Fibroblast of lung (primary cell): ENCODE data around the gene POPDC3. TPM values are rescaled to one million over a fixed set of nuclear protein-coding genes. Genes with fewer than 3 reads are reported as not detected.
A peak's percentile ranks its signal among the peaks of the same experiment; 100 is the strongest.

Experiments used
- DNase-seq, 2 donors: peaks; one replicate each; pipeline versions ENCODE4 v3.0.0 to v3.0.0-alpha.2; 2010; ENCODE audit warnings: low read depth in 2 of 2
- H2AFZ ChIP-seq: 2 replicates; pipeline ENCODE4 v1.5.1; 2012; ENCODE audit warnings: low read length, control low read depth, inconsistent platforms
- H3K27ac ChIP-seq: 2 replicates; pipeline ENCODE4 v1.5.1; 2011; ENCODE audit warnings: low read length, control low read depth; ENCODE audit not compliant: insufficient read depth
- H3K27me3 ChIP-seq: 2 replicates; pipeline ENCODE4 v1.5.1; 2011; ENCODE audit warnings: mild to moderate bottlenecking, low read length; ENCODE audit not compliant: control insufficient read depth, insufficient read depth
- H3K36me3 ChIP-seq: 2 replicates; pipeline ENCODE4 v1.5.1; 2011; ENCODE audit warnings: low read length; ENCODE audit not compliant: control insufficient read depth, insufficient read depth
- H3K4me1 ChIP-seq: 2 replicates; pipeline ENCODE4 v1.5.1; 2011; ENCODE audit warnings: low read length; ENCODE audit not compliant: control insufficient read depth, insufficient read depth; ENCODE audit errors: extremely low read depth
- H3K4me2 ChIP-seq: 2 replicates; pipeline ENCODE4 v1.5.1; 2011; ENCODE audit warnings: low read length, control low read depth; ENCODE audit not compliant: insufficient read depth; ENCODE audit errors: extremely low read depth
- H3K4me3 ChIP-seq, 4 experiments: fragments of 200-600 bp in 1 of 4; sonication (generic) in 1 of 4; replicated peaks in 1 of 4; 2 replicates each; pipeline ENCODE4 v1.5.1; 2011 to 2016; ENCODE audit warnings: low read length in 4 of 4, low read depth in 3 of 4, mild to moderate bottlenecking in 3 of 4, control low read depth in 2 of 4, inconsistent platforms in 1 of 4, mixed read lengths in 1 of 4; ENCODE audit not compliant: insufficient read depth in 1 of 4; ENCODE audit errors: control extremely low read depth in 1 of 4
- H3K79me2 ChIP-seq: 2 replicates; pipeline ENCODE4 v1.5.1; 2012; ENCODE audit warnings: mild to moderate bottlenecking, low read length, inconsistent platforms; ENCODE audit not compliant: control insufficient read depth, insufficient read depth
- H3K9ac ChIP-seq: 2 replicates; pipeline ENCODE4 v1.5.1; 2011; ENCODE audit warnings: mild to moderate bottlenecking, low read length, control low read depth; ENCODE audit not compliant: insufficient read depth
- H3K9me3 ChIP-seq: 2 replicates; pipeline ENCODE4 v1.5.1; 2012; ENCODE audit warnings: low read depth, low read length; ENCODE audit not compliant: control insufficient read depth, insufficient read depth
- H4K20me1 ChIP-seq: 2 replicates; pipeline ENCODE4 v1.5.1; 2011; ENCODE audit warnings: low read length; ENCODE audit not compliant: control insufficient read depth, insufficient read depth; ENCODE audit errors: extremely low read depth
- EZH2 ChIP-seq: IDR thresholded peaks from 2 replicates; pipeline ENCODE4 v1.5.1; 2012; ENCODE audit warnings: low read length, control low read depth, mild to moderate bottlenecking; ENCODE audit errors: missing control alignments
- polyA plus RNA-seq, 2 donors: library from polyadenylated mRNA; depleted of rRNA in 1 of 2; stranded (reverse) in 1 of 2; unstranded in 1 of 2; fragments of >200 nt; gene quantifications; 2 replicates each; pipeline ENCODE4 v1.2.1, GENCODE V29; 2011 to 2012; ENCODE audit warnings: missing spikeins in 1 of 2
- total RNA-seq: library from RNA; depleted of rRNA; stranded (reverse); fragments of >200 nt; gene quantifications from 2 replicates; pipeline ENCODE4 v1.2.1, GENCODE V29; 2014
- TF ChIP-seq, protein P1 (sequence below), 2 donors: IDR thresholded peaks in 1 of 2; conservative IDR thresholded peaks in 1 of 2; 1 replicate in 1 of 2; 2 replicates in 1 of 2; pipeline ENCODE4 v1.5.1; 2011 to 2012; ENCODE audit warnings: low read length in 2 of 2, control low read depth in 1 of 2, inconsistent platforms in 1 of 2, low read depth in 1 of 2, mild to moderate bottlenecking in 1 of 2

POPDC3 gene
- total and polyA plus RNA-seq, 2 donors (not counting 1 experiment from before 2014, with no cell fraction given), result 14.2 to 18.1 TPM

DNA sequence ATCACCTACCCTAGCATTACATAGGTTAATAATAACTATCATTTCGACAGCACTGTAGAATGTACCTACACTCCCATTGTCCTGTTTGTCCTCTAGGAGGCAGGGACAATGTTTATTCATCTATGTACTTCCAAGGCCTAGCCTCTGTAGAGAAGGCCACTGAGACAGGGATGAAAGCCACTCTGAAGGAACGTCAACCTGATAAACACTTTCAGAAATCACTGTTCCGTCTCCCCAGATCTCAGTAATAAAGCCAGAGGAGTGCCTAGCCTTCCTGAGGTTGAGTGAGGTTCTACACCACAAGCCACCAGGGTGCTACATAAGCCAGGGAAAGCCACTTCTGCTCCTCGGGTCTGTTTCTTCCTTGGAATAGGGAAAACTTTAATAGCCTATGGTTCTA is 44.8 kb downstream of the POPDC3 start:
- Histone ChIP-seq H3K36me3 (no peaks in the 10 kb centered on the region), H3K27me3 (no peaks in the 10 kb centered on the region), H3K4me3 (no peak overlapping the region), H4K20me1 (no peaks in the 10 kb centered on the region), H3K9ac (no peak overlapping the region), H2AFZ (no peak overlapping the region), H3K4me1 (no peaks in the 10 kb centered on the region), H3K4me2 (peak overlapping the region; percentile 1), H3K9me3 (no peaks in the 10 kb centered on the region), H3K79me2 (no peaks in the 10 kb centered on the region), H3K27ac (no peak overlapping the region)
- DNase-seq, result peak; percentile 20 to 34
- TF ChIP-seq, protein P1, sequence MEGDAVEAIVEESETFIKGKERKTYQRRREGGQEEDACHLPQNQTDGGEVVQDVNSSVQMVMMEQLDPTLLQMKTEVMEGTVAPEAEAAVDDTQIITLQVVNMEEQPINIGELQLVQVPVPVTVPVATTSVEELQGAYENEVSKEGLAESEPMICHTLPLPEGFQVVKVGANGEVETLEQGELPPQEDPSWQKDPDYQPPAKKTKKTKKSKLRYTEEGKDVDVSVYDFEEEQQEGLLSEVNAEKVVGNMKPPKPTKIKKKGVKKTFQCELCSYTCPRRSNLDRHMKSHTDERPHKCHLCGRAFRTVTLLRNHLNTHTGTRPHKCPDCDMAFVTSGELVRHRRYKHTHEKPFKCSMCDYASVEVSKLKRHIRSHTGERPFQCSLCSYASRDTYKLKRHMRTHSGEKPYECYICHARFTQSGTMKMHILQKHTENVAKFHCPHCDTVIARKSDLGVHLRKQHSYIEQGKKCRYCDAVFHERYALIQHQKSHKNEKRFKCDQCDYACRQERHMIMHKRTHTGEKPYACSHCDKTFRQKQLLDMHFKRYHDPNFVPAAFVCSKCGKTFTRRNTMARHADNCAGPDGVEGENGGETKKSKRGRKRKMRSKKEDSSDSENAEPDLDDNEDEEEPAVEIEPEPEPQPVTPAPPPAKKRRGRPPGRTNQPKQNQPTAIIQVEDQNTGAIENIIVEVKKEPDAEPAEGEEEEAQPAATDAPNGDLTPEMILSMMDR (conservative IDR thresholded peaks at IDR 0.05 in 1 of 2, IDR thresholded peaks at IDR 0.05 in 1 of 2; ENCODE audit: low read depth in 1 of 2, low read length in 2 of 2), result peak; percentile 14 to 28
- TF ChIP-seq EZH2, result no peak

GRCh38 chr6:105122717-105123116 is 57.1 kb downstream of the POPDC3 start:
- no peaks in the 10 kb centered on the region for H4K20me1 ChIP-seq
- peaks cover 2% of the 10 kb centered on the region for H3K36me3 ChIP-seq
- no peak overlapping the region for H3K9ac ChIP-seq
- no peak overlapping the region for H2AFZ ChIP-seq
- H3K9me3 ChIP-seq, result no peaks in the 10 kb centered on the region
- H3K4me2 ChIP-seq, result no peak overlapping the region
- H3K79me2 ChIP-seq, result no peaks in the 10 kb centered on the region
- H3K4me3 ChIP-seq, result no peak overlapping the region
- no peaks in the 10 kb centered on the region for H3K27me3 ChIP-seq
- TF ChIP-seq EZH2, result no peak
- TF ChIP-seq, protein P1 (conservative IDR thresholded peaks at IDR 0.05 in 1 of 2, IDR thresholded peaks at IDR 0.05 in 1 of 2; ENCODE audit: low read depth in 1 of 2, low read length in 2 of 2), result no peak
- no peaks in the 10 kb centered on the region for H3K4me1 ChIP-seq
- no peak overlapping the region for H3K27ac ChIP-seq
- DNase-seq, result no peak

GRCh38 chr6:105121981-105122380 is 57.8 kb downstream of the POPDC3 start:
- Histone ChIP-seq H3K4me3 (no peak overlapping the region), H3K4me2 (no peak overlapping the region), H3K27ac (no peak overlapping the region), H4K20me1 (no peaks in the 10 kb centered on the region), H2AFZ (no peak overlapping the region), H3K79me2 (no peaks in the 10 kb centered on the region), H3K27me3 (no peaks in the 10 kb centered on the region), H3K4me1 (no peaks in the 10 kb centered on the region), H3K36me3 (peaks cover 2% of the 10 kb centered on the region), H3K9me3 (no peaks in the 10 kb centered on the region), H3K9ac (no peak overlapping the region)
- no peak for TF ChIP-seq EZH2
- TF ChIP-seq, protein P1 (conservative IDR thresholded peaks at IDR 0.05 in 1 of 2, IDR thresholded peaks at IDR 0.05 in 1 of 2; ENCODE audit: low read depth in 1 of 2, low read length in 2 of 2), result no peak
- no peak for DNase-seq
